HepG2 (cell line): ENCODE measurements around the gene GPR31. TPM values are rescaled to one million over a fixed set of nuclear protein-coding genes. Genes with fewer than 3 reads are reported as not detected.

ENCODE experiments used
- ATAC-seq: fragments of 200-7000 bp; cut with Tn5 transposase; 3 replicates; pipeline ENCODE4 v1.9.1; 2020; ENCODE audit warnings: mild to moderate bottlenecking, moderate library complexity
- BruUV-seq: library from RNA; stranded (reverse); fragments of 400-500 nt; replicated peaks from 2 replicates; lab custom pipeline; 2021; lab: Mats Ljungman, UMichigan
- CTCF ChIA-PET: fragments of 300-600 bp; formaldehyde crosslinking; extraction: SDS; loops from one replicate; lab custom pipeline; 2021; ENCODE audit warnings: low total read pairs, inconsistent platforms, low intra/inter-chr PET ratio; lab: Yijun Ruan, JAX
- POLR2A ChIA-PET: fragments of 350-600 bp; sonication (Branson Sonifier 250); formaldehyde crosslinking; loops from one replicate; lab custom pipeline; 2020; ENCODE audit warnings: antibody characterized with exemption, inconsistent platforms; lab: Yijun Ruan, JAX
- DNase-seq: peaks from one replicate; pipeline ENCODE4 v3.0.0-alpha.2; 2015; ENCODE audit warnings: low spot score
- FAIRE-seq: peaks from 3 replicates; lab custom pipeline; 2011; peaks lifted over from hg19 to GRCh38; lab: Jason Lieb, UNC
- H2AFZ ChIP-seq: one replicate; pipeline ENCODE4 v1.6.1; 2011; ENCODE audit warnings: low read length, inconsistent platforms
- H3K27ac ChIP-seq: fragments of 300-600 bp; 3 replicates; pipeline ENCODE4 v1.8.0; 2011; ENCODE audit warnings: mixed run types, mild to moderate bottlenecking, mixed read lengths, low read length, inconsistent platforms; ENCODE audit not compliant: insufficient read depth; ENCODE audit errors: extremely low read length
- H3K27me3 ChIP-seq, 2 experiments: fragments of 200-600 bp in 1 of 2; 2 replicates in 1 of 2; 3 replicates in 1 of 2; pipeline versions ENCODE4 v1.6.0 to v1.8.0; 2011; ENCODE audit warnings: low read length in 2 of 2, mild to moderate bottlenecking in 2 of 2, moderate library complexity in 2 of 2, inconsistent platforms in 1 of 2; ENCODE audit not compliant: insufficient read depth in 2 of 2, control insufficient read depth in 1 of 2
- H3K36me3 ChIP-seq, 2 experiments: fragments of 200-600 bp in 1 of 2; replicated peaks in 1 of 2; 2 replicates in 1 of 2; 3 replicates in 1 of 2; pipeline versions ENCODE4 v1.5.1 to v1.8.0; 2011; ENCODE audit warnings: low read length in 2 of 2, inconsistent platforms in 1 of 2; ENCODE audit not compliant: insufficient read depth in 2 of 2, control insufficient read depth in 1 of 2
- H3K4me1 ChIP-seq: 2 replicates; pipeline ENCODE4 v1.5.1; 2012; ENCODE audit warnings: low read length, inconsistent platforms; ENCODE audit not compliant: insufficient read depth
- H3K4me2 ChIP-seq: 2 replicates; pipeline ENCODE4 v1.6.0; 2011; ENCODE audit warnings: low read depth, low read length, inconsistent platforms
- H3K4me3 ChIP-seq, 3 experiments: fragments of 200-600 bp in 1 of 3; sonication (generic), shearing (Covaris generic) in 1 of 3; replicated peaks in 1 of 3; 2 replicates each; pipeline ENCODE4 v1.5.1; 2011 to 2016; ENCODE audit warnings: low read length in 3 of 3, inconsistent platforms in 2 of 3, low read depth in 2 of 3, mild to moderate bottlenecking in 2 of 3, control low read depth in 1 of 3, mixed read lengths in 1 of 3; ENCODE audit not compliant: insufficient read depth in 1 of 3
- H3K79me2 ChIP-seq: one replicate; pipeline ENCODE4 v1.6.1; 2011; ENCODE audit warnings: low read length, inconsistent platforms; ENCODE audit not compliant: insufficient read depth
- H3K9ac ChIP-seq: 2 replicates; pipeline ENCODE4 v1.6.0; 2011; ENCODE audit warnings: mild to moderate bottlenecking, low read depth, low read length, inconsistent platforms; ENCODE audit not compliant: insufficient read depth
- H3K9me3 ChIP-seq: 2 replicates; pipeline ENCODE4 v1.5.1; 2012; ENCODE audit warnings: mild to moderate bottlenecking, low read length
- H4K20me1 ChIP-seq: 2 replicates; pipeline ENCODE4 v1.6.0; 2011; ENCODE audit warnings: inconsistent platforms, mild to moderate bottlenecking, low read length, moderate library complexity; ENCODE audit not compliant: insufficient read depth
- AKNA ChIP-seq: sonication (generic); formaldehyde crosslinking; IDR thresholded peaks from 2 replicates; pipeline ENCODE4 v1.4.0; 2020; ENCODE audit warnings: missing genetic modification reagents, borderline replicate concordance
- DMTF1 ChIP-seq: sonication (generic); formaldehyde crosslinking; IDR thresholded peaks from 2 replicates; pipeline ENCODE4 v1.4.0; 2020; ENCODE audit warnings: mild to moderate bottlenecking, missing genetic modification reagents
- FOXM1 ChIP-seq: sonication (generic); formaldehyde crosslinking; IDR thresholded peaks from 2 replicates; pipeline ENCODE4 v1.5.0; 2020; ENCODE audit warnings: missing genetic modification reagents
- GTF2F1 ChIP-seq: fragments of 150-350 bp; IDR thresholded peaks from 2 replicates; pipeline ENCODE4 v1.6.1; 2014; ENCODE audit warnings: low read length
- IKZF1 ChIP-seq: fragments of 450-650 bp; IDR thresholded peaks from 2 replicates; pipeline ENCODE4 v1.7.1; 2016
- NPAS2 ChIP-seq: sonication (generic); formaldehyde crosslinking; IDR thresholded peaks from 2 replicates; pipeline ENCODE4 v1.8.0; 2022; ENCODE audit warnings: mild to moderate bottlenecking, missing genetic modification reagents, borderline replicate concordance
- POLR2AphosphoS2 ChIP-seq: IDR thresholded peaks from 2 replicates; pipeline ENCODE4 v1.6.1; 2011; ENCODE audit warnings: low read depth, low read length, improper control_type of control experiment
- PREB ChIP-seq: sonication (generic); formaldehyde crosslinking; IDR thresholded peaks from 2 replicates; pipeline ENCODE4 v1.4.0; 2020; ENCODE audit warnings: missing genetic modification reagents
- ZFP36 ChIP-seq: fragments of 150-350 bp; IDR thresholded peaks from 2 replicates; pipeline ENCODE4 v1.6.1; 2018; ENCODE audit warnings: borderline replicate concordance, low read length, low read depth; ENCODE audit not compliant: partially characterized antibody
- ZMAT5 ChIP-seq: sonication (generic); formaldehyde crosslinking; IDR thresholded peaks from 2 replicates; pipeline ENCODE4 v1.5.0; 2020; ENCODE audit warnings: mild to moderate bottlenecking, low read depth, missing genetic modification reagents, borderline replicate concordance
- ZNF282 ChIP-seq: fragments of 450-650 bp; IDR thresholded peaks from 2 replicates; pipeline ENCODE4 v1.6.1; 2018; ENCODE audit not compliant: partially characterized antibody
- ZNF556 ChIP-seq: sonication (generic); formaldehyde crosslinking; IDR thresholded peaks from 2 replicates; pipeline ENCODE4 v1.4.0; 2020; ENCODE audit warnings: mild to moderate bottlenecking, missing genetic modification reagents, borderline replicate concordance
- ZNF747 ChIP-seq: sonication (generic); formaldehyde crosslinking; IDR thresholded peaks from 2 replicates; pipeline ENCODE4 v1.8.1; 2023; ENCODE audit warnings: missing genetic modification reagents, mild to moderate bottlenecking, borderline replicate concordance
- WGBS: methylation state at CpG from one replicate; pipeline ENCODE4 v1.1.6; 2017; ENCODE audit warnings: low lambda C conversion rate; 5-methylcytosine and 5-hydroxymethylcytosine counted together
- in situ Hi-C: cut with HindIII; loops from 2 replicates; pipeline ENCODE4 v1.10.0; 2017; ENCODE audit warnings: low pct_unique_long_range_greater_than_20kb; ENCODE audit not compliant: extremely low pct_ligation_motif_present
- intact Hi-C: fragments of 100-400 bp; cut with micrococcal nuclease; formaldehyde crosslinking; loops from one replicate; pipeline ENCODE4 v1.10.0; 2022; ENCODE audit not compliant: unreplicated experiment
- polyA plus RNA-seq, 8 experiments: library from polyadenylated mRNA; depleted of rRNA in 3 of 8; stranded (reverse) in 7 of 8; unstranded in 1 of 8; fragments of >200 nt; fragmentation: Illumina TruSeq in 4 of 8; extraction: Trizol in 4 of 8; gene quantifications; 2 replicates each; pipeline versions ENCODE4 v1.2.1 to v1.2.3, GENCODE V29; 2011 to 2016; ENCODE audit warnings: low read depth in 4 of 8, missing spikeins in 1 of 8, mixed read lengths in 1 of 8; ENCODE audit not compliant: insufficient read depth in 1 of 8
- total RNA-seq, 5 experiments: library from RNA; depleted of rRNA; stranded (reverse); fragments of >200 nt; fragmentation: Illumina TruSeq; extraction: Trizol; gene quantifications; 2 replicates each; pipeline ENCODE4 v1.2.3, GENCODE V29; 2016; ENCODE audit warnings: low read depth in 1 of 5

The GPR31 gene
- total and polyA plus RNA-seq, 2 of the 13 experiments (the other 11 are each of a cell fraction or from before 2014, with no cell fraction given): not detected

GRCh38 chr6:167137081-167137480, 20.7 kb downstream of the GPR31 start:
- WGBS: 98% methylated on average over 10 of the region's 10 CpGs
- no peaks in the 10 kb centered on the region for H3K79me2 ChIP-seq
- no peaks in the 10 kb centered on the region for H3K9me3 ChIP-seq
- H3K4me1 ChIP-seq: peaks cover 40% of the 10 kb centered on the region
- ChIA-PET POLR2A (no interaction called here), CTCF (no interaction called here)
- BruUV-seq: no TSS peak
- no peaks in the 10 kb centered on the region for H3K27me3 ChIP-seq
- in situ Hi-C loops: loop anchor here (25.0 kb wide), 1 partner anchor 125 kb away; no protein-coding TSS in a partner anchor
- no peaks in the 10 kb centered on the region for H4K20me1 ChIP-seq
- H3K4me2 ChIP-seq: no peak overlapping the region
- no peak overlapping the region for H3K4me3 ChIP-seq
- peaks cover 12 to 25% of the 10 kb centered on the region in 2 experiments for H3K36me3 ChIP-seq
- no peak overlapping the region for H2AFZ ChIP-seq
- ATAC-seq (no peak), FAIRE-seq (no peak)
- H3K27ac ChIP-seq: no peak overlapping the region
- no peak for TF ChIP-seq PREB (CRISPR knock-in tag)
- no peak for TF ChIP-seq ZNF556 (CRISPR knock-in tag)
- TF ChIP-seq ZNF282: no peak
- TF ChIP-seq NPAS2 (CRISPR knock-in tag): no peak
- TF ChIP-seq ZNF747 (CRISPR knock-in tag): no peak
- TF ChIP-seq IKZF1: no peak
- no peak for TF ChIP-seq AKNA
- TF ChIP-seq ZFP36: no peak
- no peak for TF ChIP-seq POLR2AphosphoS2
- TF ChIP-seq ZMAT5 (CRISPR knock-in tag): no peak
- TF ChIP-seq FOXM1 (CRISPR knock-in tag): no peak
- TF ChIP-seq DMTF1: no peak
- no peak for TF ChIP-seq GTF2F1
- TF ChIP-seq, all 625 proteins: peak for 0
- no peak overlapping the region for H3K9ac ChIP-seq
- no peak for DNase-seq
- intact Hi-C loops: no loop called here
